HCT116 (cell line): Measurements from ENCODE around the gene NAA25. TPM values are rescaled to one million over a fixed set of nuclear protein-coding genes. Genes with fewer than 3 reads are reported as not detected.

Experiments
- ATAC-seq: fragments of 200-7000 bp; cut with Tn5 transposase; 2 replicates; pipeline ENCODE4 v1.9.1; 2020; ENCODE audit warnings: mild to moderate bottlenecking, moderate library complexity
- BruUV-seq: library from RNA; stranded (reverse); fragments of 400-500 nt; replicated peaks from 2 replicates; lab custom pipeline; 2021; lab: Mats Ljungman, UMichigan
- CTCF ChIA-PET: fragments of 300-600 bp; sonication (Branson Sonifier 250); formaldehyde crosslinking; loops from one replicate; lab custom pipeline; 2021; ENCODE audit warnings: antibody characterized with exemption; lab: Charles Lee
- POLR2A ChIA-PET: fragments of 300-600, 350-600 bp; sonication (Branson Sonifier 250); formaldehyde crosslinking; loops from one replicate; lab custom pipeline; 2021; ENCODE audit warnings: antibody characterized with exemption; lab: Charles Lee
- RAD21 ChIA-PET, 2 experiments: fragments of 300-600 bp; sonication (Branson Sonifier 250); formaldehyde crosslinking; loops; one replicate each; lab custom pipeline; 2023; ENCODE audit warnings: low total read pairs in 2 of 2; ENCODE audit not compliant: uncharacterized antibody in 2 of 2, unreplicated experiment in 2 of 2, low non-redundant PET in 1 of 2; lab: Charles Lee
- DNase-seq: peaks from one replicate; pipeline ENCODE4 v3.0.0-alpha.2; 2010; ENCODE audit warnings: low read depth, low spot score
- H2AFZ ChIP-seq: fragments of 200-600 bp; shearing (Covaris generic), sonication (generic); 2 replicates; pipeline ENCODE4 v1.6.1; 2017; ENCODE audit warnings: low read depth, mixed run types, mixed read lengths, antibody characterized with exemption, low read length; ENCODE audit not compliant: poor library complexity, severe bottlenecking
- H3K27ac ChIP-seq: 2 replicates; pipeline ENCODE4 v1.5.1; 2012; ENCODE audit warnings: low read depth, low read length
- H3K27me3 ChIP-seq: fragments of 200-600 bp; sonication (generic); 2 replicates; pipeline ENCODE4 v1.6.1; 2016; ENCODE audit warnings: mixed run types, low read length, mixed read lengths; ENCODE audit not compliant: insufficient read depth
- H3K36me3 ChIP-seq, 2 experiments: fragments of 200-500 bp in 1 of 2; fragments of 200-600 bp in 1 of 2; sonication (Bioruptor generic) in 1 of 2; sonication (generic) in 1 of 2; 2 replicates each; pipeline versions ENCODE4 v1.5.1 to v1.6.1; 2014 to 2016; ENCODE audit warnings: low read length in 2 of 2, inconsistent platforms in 1 of 2, mixed read lengths in 1 of 2, mixed run types in 1 of 2; ENCODE audit not compliant: insufficient read depth in 2 of 2, control insufficient read depth in 1 of 2
- H3K4me1 ChIP-seq, 2 experiments: fragments of 200-600 bp in 1 of 2; sonication (generic) in 1 of 2; 2 replicates each; pipeline versions ENCODE4 v1.5.1 to v1.6.1; 2012 to 2017; ENCODE audit warnings: low read length in 2 of 2, inconsistent platforms in 1 of 2, mild to moderate bottlenecking in 1 of 2, mixed read lengths in 1 of 2, mixed run types in 1 of 2, moderate library complexity in 1 of 2; ENCODE audit not compliant: insufficient read depth in 2 of 2, control insufficient read depth in 1 of 2
- H3K4me2 ChIP-seq: fragments of 200-600 bp; sonication (generic); 2 replicates; pipeline ENCODE4 v1.6.1; 2017; ENCODE audit warnings: mixed run types, low read length, mixed read lengths
- H3K4me3 ChIP-seq, 2 experiments: fragments of 200-600 bp in 1 of 2; sonication (generic) in 1 of 2; replicated peaks in 1 of 2; 2 replicates each; pipeline ENCODE4 v1.5.1; 2011 to 2016; ENCODE audit warnings: low read length in 2 of 2, control low read depth in 1 of 2, low read depth in 1 of 2, mild to moderate bottlenecking in 1 of 2, mixed read lengths in 1 of 2, mixed run types in 1 of 2
- H3K79me2 ChIP-seq: fragments of 200-600 bp; sonication (generic); 2 replicates; pipeline ENCODE4 v1.6.1; 2017; ENCODE audit warnings: mild to moderate bottlenecking, mixed run types, low read length, moderate library complexity, mixed read lengths; ENCODE audit not compliant: insufficient read depth
- H3K9ac ChIP-seq: fragments of 200-600 bp; sonication (generic); 2 replicates; pipeline ENCODE4 v1.6.1; 2016; ENCODE audit warnings: low read length, mixed read lengths
- H3K9me2 ChIP-seq: fragments of 200-600 bp; sonication (generic), shearing (Covaris generic); 2 replicates; pipeline ENCODE4 v1.6.1; 2017; ENCODE audit warnings: mixed run types, mild to moderate bottlenecking, moderate library complexity; ENCODE audit not compliant: insufficient read depth
- H3K9me3 ChIP-seq, 2 experiments: fragments of 200-500 bp in 1 of 2; fragments of 200-600 bp in 1 of 2; sonication (Bioruptor generic) in 1 of 2; sonication (generic) in 1 of 2; 2 replicates each; pipeline ENCODE4 v1.6.1; 2014 to 2017; ENCODE audit warnings: low read length in 2 of 2, mixed read lengths in 2 of 2, inconsistent platforms in 1 of 2, low read depth in 1 of 2, mild to moderate bottlenecking in 1 of 2, mixed run types in 1 of 2, moderate library complexity in 1 of 2; ENCODE audit not compliant: control insufficient read depth in 1 of 2, insufficient read depth in 1 of 2
- H4K20me1 ChIP-seq: fragments of 200-600 bp; sonication (generic), shearing (Covaris generic); 2 replicates; pipeline ENCODE4 v1.6.1; 2017; ENCODE audit warnings: mixed run types, mild to moderate bottlenecking, moderate library complexity; ENCODE audit not compliant: insufficient read depth
- CTCF ChIP-seq, 3 experiments: fragments of 200-600 bp in 1 of 3; sonication (generic) in 1 of 3; IDR thresholded peaks in 2 of 3; conservative IDR thresholded peaks in 1 of 3; 2 replicates each; pipeline ENCODE4 v1.5.1; 2012 to 2017; ENCODE audit warnings: low read depth in 2 of 3, low read length in 2 of 3, antibody characterized with exemption in 1 of 3, borderline replicate concordance in 1 of 3, control low read depth in 1 of 3, mild to moderate bottlenecking in 1 of 3, mixed read lengths in 1 of 3, mixed run types in 1 of 3, moderate library complexity in 1 of 3; ENCODE audit not compliant: insufficient read depth in 1 of 3
- EZH2 ChIP-seq: fragments of 200-600 bp; sonication (generic); IDR thresholded peaks from 2 replicates; pipeline ENCODE4 v1.6.1; 2017; ENCODE audit warnings: antibody characterized with exemption, mixed run types
- EZH2phosphoT487 ChIP-seq: fragments of 200-600 bp; IDR thresholded peaks from 2 replicates; pipeline ENCODE4 v1.6.1; 2018; ENCODE audit warnings: antibody characterized with exemption, borderline replicate concordance
- FOSL1 ChIP-seq: IDR thresholded peaks from 2 replicates; pipeline ENCODE4 v1.6.1; 2012; ENCODE audit warnings: low read depth
- JUND ChIP-seq: IDR thresholded peaks from 2 replicates; pipeline ENCODE4 v1.6.1; 2012
- POLR2A ChIP-seq: IDR thresholded peaks from 2 replicates; pipeline ENCODE4 v1.7.0; 2011; ENCODE audit warnings: borderline replicate concordance; ENCODE audit not compliant: insufficient read depth, insufficient read length; ENCODE audit errors: extremely low read depth
- POLR2AphosphoS5 ChIP-seq: IDR thresholded peaks from 2 replicates; pipeline ENCODE4 v1.6.1; 2011; ENCODE audit warnings: mild to moderate bottlenecking, low read depth, low read length, moderate library complexity
- REST ChIP-seq: IDR thresholded peaks from 2 replicates; pipeline ENCODE4 v1.6.1; 2012; ENCODE audit warnings: low read depth
- TCF7L2 ChIP-seq: IDR thresholded peaks from 2 replicates; pipeline ENCODE4 v1.7.0; 2011; ENCODE audit warnings: borderline replicate concordance, inconsistent platforms; ENCODE audit not compliant: insufficient read depth, insufficient read length; ENCODE audit errors: extremely low read depth
- YY1 ChIP-seq: IDR thresholded peaks from 2 replicates; pipeline ENCODE4 v1.6.1; 2011; ENCODE audit warnings: low read length, low read depth, moderate library complexity, mild to moderate bottlenecking; ENCODE audit not compliant: insufficient replicate concordance; ENCODE audit errors: extremely low read depth
- ZBTB33 ChIP-seq: IDR thresholded peaks from 2 replicates; pipeline ENCODE4 v1.6.1; 2011; ENCODE audit warnings: mild to moderate bottlenecking, low read length, moderate library complexity; ENCODE audit not compliant: insufficient replicate concordance; ENCODE audit errors: extremely low read depth
- intact Hi-C: fragments of 100-400 bp; cut with micrococcal nuclease; formaldehyde crosslinking; loops from 2 replicates; pipeline ENCODE4 v1.10.0; 2022
- total RNA-seq: library from RNA; stranded (reverse); gene quantifications from one replicate; pipeline ENCODE4 v1.2.1, GENCODE V29; 2021; ENCODE audit not compliant: unreplicated experiment
- TF ChIP-seq, protein P1 (sequence below): IDR thresholded peaks from 2 replicates; pipeline ENCODE4 v1.6.1; 2012

NAA25 gene
- total RNA-seq, 1 experiment from 2014 or later: 56.6 TPM

- Histone ChIP-seq H4K20me1 (no peaks in the 10 kb centered on the region), H3K4me2 (no peak overlapping the region), H3K4me3 (no peak overlapping the region), H3K27me3 (no peaks in the 10 kb centered on the region), H3K79me2 (no peaks in the 10 kb centered on the region), H3K36me3 (no peaks in the 10 kb centered on the region), H3K27ac (no peak overlapping the region), H2AFZ (no peak overlapping the region), H3K9me3 (no peaks in the 10 kb centered on the region), H3K9me2 (no peaks in the 10 kb centered on the region), H3K4me1 (no peaks in the 10 kb centered on the region), H3K9ac (no peak overlapping the region)
- ChIA-PET POLR2A (no interaction called here), RAD21 (no interaction called here), CTCF (no interaction called here)
- TF ChIP-seq POLR2A: no peak
- TF ChIP-seq FOSL1: no peak
- TF ChIP-seq, protein P1, sequence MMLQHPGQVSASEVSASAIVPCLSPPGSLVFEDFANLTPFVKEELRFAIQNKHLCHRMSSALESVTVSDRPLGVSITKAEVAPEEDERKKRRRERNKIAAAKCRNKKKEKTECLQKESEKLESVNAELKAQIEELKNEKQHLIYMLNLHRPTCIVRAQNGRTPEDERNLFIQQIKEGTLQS: no peak
- TF ChIP-seq EZH2phosphoT487: no peak
- TF ChIP-seq CTCF (IDR thresholded peaks at IDR 0.05 in 2 of 3, conservative IDR thresholded peaks at IDR 0.05 in 1 of 3; ENCODE audit: borderline replicate concordance in 1 of 3, insufficient read depth in 1 of 3, low read depth in 2 of 3, low read length in 2 of 3): no peak
- TF ChIP-seq JUND: no peak
- no peak for TF ChIP-seq EZH2
- DNase-seq (no peak), ATAC-seq (no peak)
- no TSS peak for BruUV-seq
- intact Hi-C loops: no loop called here
Measured at GRCh38 chr12:111978545-111978944, 130.0 kb downstream of the NAA25 start.

- Histone ChIP-seq H2AFZ (no peak overlapping the region), H3K4me1 (no peaks in the 10 kb centered on the region), H3K4me2 (no peak overlapping the region), H3K9me2 (no peaks in the 10 kb centered on the region), H3K36me3 (no peaks in the 10 kb centered on the region), H3K9me3 (no peaks in the 10 kb centered on the region; a peak in 1 of 4 replicates), H3K27me3 (no peaks in the 10 kb centered on the region), H4K20me1 (no peaks in the 10 kb centered on the region), H3K4me3 (no peak overlapping the region), H3K27ac (no peak overlapping the region), H3K9ac (no peak overlapping the region), H3K79me2 (no peaks in the 10 kb centered on the region)
- BruUV-seq: no TSS peak
- CTCF ChIA-PET: interaction anchor here (1.3 kb wide), 1 partner anchor 32 kb away, joined by 6 read pairs; no protein-coding TSS in a partner anchor
- POLR2A ChIA-PET: interaction anchor here (0.6 kb wide), 1 partner anchor 28 kb away, joined by 4 read pairs; no protein-coding TSS in a partner anchor
- ATAC-seq: no peak
- RAD21 ChIA-PET: no interaction called here
- intact Hi-C loops: no loop called here
- DNase-seq: no peak
- TF ChIP-seq TCF7L2: no peak
- TF ChIP-seq ZBTB33: no peak
- no peak for TF ChIP-seq YY1
- TF ChIP-seq POLR2AphosphoS5: no peak
- TF ChIP-seq REST: no peak
Measured at GRCh38 chr12:111976860-111977259, 131.7 kb downstream of the NAA25 start.
